SK-N-MC (cell line): ENCODE results near the gene CTNND2.

Experiments
- EZH2 ChIP-seq: fragments of 200-600 bp; sonication (generic); IDR thresholded peaks from one replicate; pipeline ENCODE4 v1.6.1; 2017; ENCODE audit warnings: antibody characterized with exemption
- POLR2AphosphoS5 ChIP-seq: IDR thresholded peaks from 2 replicates; pipeline ENCODE4 v1.6.1; 2012; ENCODE audit warnings: mild to moderate bottlenecking, low read depth, low read length, borderline replicate concordance

- TF ChIP-seq EZH2 (no peak), POLR2AphosphoS5 (no peak)
Measured at GRCh38 chr5:11918463-11919045, 14.3 kb upstream of the CTNND2 start.
